Measurements from ENCODE around the gene SWT1. TPM values are rescaled to one million over a fixed set of nuclear protein-coding genes. Genes with fewer than 3 reads are reported as not detected.

Gene SWT1
- total and polyA plus RNA-seq, 2 of the 4 experiments (the other 2 are of a cell fraction): 0.82 to 2.7 TPM

- H2BK5ac ChIP-seq (ENCODE audit: low read depth, low read length, poor library complexity, severe bottlenecking): no peak overlapping the region
- H2AK9ac ChIP-seq (replicated peaks; ENCODE audit: low read depth, low read length, poor library complexity): no peak overlapping the region
- H2BK15ac ChIP-seq (ENCODE audit: low read depth, low read length): no peak overlapping the region
- H3K9me1 ChIP-seq (ENCODE audit: insufficient read depth, low read length): peaks cover 3% of the 10 kb centered on the region
- DNase-seq: peak; percentile 64
- H3K23ac ChIP-seq (ENCODE audit: low read depth, low read length): no peak overlapping the region; the same call in 1 of the 2 replicates
- peak overlapping the region; percentile 21; the same call in 1 of the 2 replicates for H3K4me3 ChIP-seq (ENCODE audit: insufficient read depth, low read depth, low read length)
- H4K5ac ChIP-seq (ENCODE audit: low read depth, low read length): no peak overlapping the region
- peak overlapping the region; percentile 46; the same call in 1 of the 2 replicates for H3K27ac ChIP-seq (ENCODE audit: insufficient read depth, low read length)
- CTCF ChIA-PET: no interaction called here
- H2AK5ac ChIP-seq (ENCODE audit: low read depth, low read length): no peak overlapping the region
- in situ Hi-C loops (cut with MboI; ENCODE audit: low sequenced_read_pairs): loop anchor here (25.0 kb wide), 1 partner anchor 168 kb away; no protein-coding TSS in a partner anchor
- H3K4me1 ChIP-seq (ENCODE audit: control insufficient read depth, insufficient read depth, low read length): peaks cover 2% of the 10 kb centered on the region; the same call in 1 of the 2 replicates
- peaks cover 4% of the 10 kb centered on the region; the same call in 1 of the 2 replicates for H3K36me3 ChIP-seq (ENCODE audit: control insufficient read depth, insufficient read depth, low read length)
- H2BK120ac ChIP-seq (ENCODE audit: low read depth, low read length): no peak overlapping the region
- H3K4ac ChIP-seq (ENCODE audit: low read depth, low read length): no peak overlapping the region
- H2AFZ ChIP-seq (replicated peaks; ENCODE audit: low read length, poor library complexity): no peak overlapping the region
- H3K18ac ChIP-seq (ENCODE audit: low read depth, low read length): no peak overlapping the region
- POLR2A ChIA-PET (ENCODE audit: unreplicated experiment): no interaction called here
- WGBS, 2 experiments (ENCODE audit: extremely low coverage in 2 of 2, insufficient read length in 1 of 2): no CpG with 5 or more reads among the region's 2 CpGs
- dilution Hi-C loops (cut with HindIII; ENCODE audit: low sequenced_read_pairs, unreplicated experiment): no loop called here
- H3K9me3 ChIP-seq (ENCODE audit: control insufficient read depth, insufficient read depth, low read length): no peaks in the 10 kb centered on the region
- H4K8ac ChIP-seq (ENCODE audit: low read depth in 2 of 2, low read length in 2 of 2): peak overlapping the region in 1 of 2 experiments; percentile 24; a peak in 1 of 4 replicates
- no peak overlapping the region for H3K56ac ChIP-seq (ENCODE audit: extremely low read depth, insufficient read depth, low read length)
- intact Hi-C loops (cut with micrococcal nuclease): loop anchor here (5.0 kb wide), 3 partner anchors 162 to 517 kb away; partner anchors contain the start of gene IVNS1ABP
- no TSS peak for BruUV-seq (replicated peaks)
- H3K9ac ChIP-seq (ENCODE audit: low read depth, low read length): peak overlapping the region; percentile 40; the same call in 1 of the 2 replicates
- H3K79me1 ChIP-seq (ENCODE audit: low read depth in 1 of 2, low read length in 2 of 2): peaks cover 18 to 39% of the 10 kb centered on the region in 2 experiments
- H3K27me3 ChIP-seq (ENCODE audit: control insufficient read depth, insufficient read depth, low read length): no peaks in the 10 kb centered on the region
- no peak overlapping the region for H4K91ac ChIP-seq (ENCODE audit: insufficient read depth, low read depth, low read length)
- H4K20me1 ChIP-seq (ENCODE audit: insufficient read depth, low read length): no peaks in the 10 kb centered on the region
- H3K4me2 ChIP-seq (ENCODE audit: low read depth, low read length): peak overlapping the region; percentile 91
- H3K14ac ChIP-seq (replicated peaks; ENCODE audit: low read depth, low read length): no peak overlapping the region
- ATAC-seq (ENCODE audit: low read depth): no peak
- H2BK20ac ChIP-seq (ENCODE audit: low read depth, low read length): no peak overlapping the region
- TF ChIP-seq RAD21 (IDR thresholded peaks at IDR 0.05; ENCODE audit: low read length) (no peak), SMC3 (IDR thresholded peaks at IDR 0.05; ENCODE audit: low read depth, low read length) (no peak), CTCF (conservative IDR thresholded peaks at IDR 0.05; ENCODE audit: low read depth, low read length) (no peak), MXI1 (IDR thresholded peaks at IDR 0.05; ENCODE audit: borderline replicate concordance, low read depth, low read length) (no peak), FOS (IDR thresholded peaks at IDR 0.05; ENCODE audit: low read depth, low read length) (no peak), MAFK (IDR thresholded peaks at IDR 0.05; ENCODE audit: low read depth, low read length) (no peak), CHD1 (IDR thresholded peaks at IDR 0.05; ENCODE audit: low read depth, low read length) (no peak), NFE2L2 (IDR thresholded peaks at IDR 0.05; ENCODE audit: low read depth, low read length) (no peak), ELK1 (IDR thresholded peaks at IDR 0.05; ENCODE audit: borderline replicate concordance, low read depth, low read length) (no peak), POLR2A (IDR thresholded peaks at IDR 0.05; ENCODE audit: low read depth, low read length) (no peak), RFX5 (IDR thresholded peaks at IDR 0.05; ENCODE audit: low read depth, low read length) (no peak), BHLHE40 (IDR thresholded peaks at IDR 0.05; ENCODE audit: low read depth, low read length) (no peak), USF2 (IDR thresholded peaks at IDR 0.05; ENCODE audit: low read depth, low read length) (no peak), CEBPB (IDR thresholded peaks at IDR 0.05; ENCODE audit: low read depth, low read length) (no peak), MAZ (IDR thresholded peaks at IDR 0.05; ENCODE audit: borderline replicate concordance, low read depth, low read length) (no peak)
These were observed 2.0 kb upstream of the SWT1 start for GRCh38 chr1:185154912-185155513.

Measured in IMR-90 (cell line).